Pancreas (tissue), 10 donors: ENCODE data around the gene NGDN. TPM values are rescaled to one million over a fixed set of nuclear protein-coding genes. Genes with fewer than 3 reads are reported as not detected.
A peak's percentile ranks its signal among the peaks of the same experiment; 100 is the strongest.

ENCODE experiments used
- ATAC-seq, 4 donors: fragments of 200-7000 bp; cut with Tn5 transposase; one replicate each; pipeline versions ENCODE4 v1.8.0 to v1.9.1; 2020; ENCODE audit warnings: mild to moderate bottlenecking in 4 of 4, moderate library complexity in 4 of 4
- DNase-seq, 6 donors: peaks; one replicate each; pipeline ENCODE4 v3.0.0-alpha.2; 2020
- FAIRE-seq: peaks from 2 replicates; lab custom pipeline; 2012; peaks lifted over from hg19 to GRCh38; lab: Jason Lieb, UNC
- H3K27ac ChIP-seq, 4 donors: fragments of 200-600 bp; sonication (generic); 1 replicate in 3 of 4; 2 replicates in 1 of 4; pipeline versions ENCODE4 v1.5.0 to v1.8.0; 2020
- H3K27me3 ChIP-seq, 4 donors: fragments of 200-600 bp; one replicate each; pipeline ENCODE4 v1.8.0; 2021
- H3K36me3 ChIP-seq, 3 donors: fragments of 200-600 bp; sonication (generic) in 1 of 3; one replicate each; pipeline versions ENCODE4 v1.5.0 to v1.8.0; 2020 to 2021
- H3K4me1 ChIP-seq, 3 donors: fragments of 200-600 bp; one replicate each; pipeline ENCODE4 v1.8.0; 2021
- H3K4me3 ChIP-seq, 4 donors: fragments of 200-600 bp; sonication (generic) in 2 of 4; one replicate each; pipeline versions ENCODE4 v1.5.0 to v1.8.0; 2020 to 2021
- H3K9me3 ChIP-seq, 4 donors: fragments of 200-600 bp; one replicate each; pipeline ENCODE4 v1.8.0; 2021
- CTCF ChIP-seq, 4 donors: fragments of 200-600 bp; sonication (generic) in 3 of 4; IDR thresholded peaks; one replicate each; pipeline versions ENCODE4 v1.5.0 to v1.8.0; 2021; ENCODE audit warnings: antibody characterized with exemption in 4 of 4
- WGBS, 2 donors: extraction: QIAGEN DNeasy Blood & Tissue Kit; methylation state at CpG; one replicate each; pipeline ENCODE4 v1.1.7; 2013; 5-methylcytosine and 5-hydroxymethylcytosine counted together
- intact Hi-C, 3 donors: fragments of 100-400 bp; cut with DNase I; formaldehyde crosslinking; loops; one replicate each; pipeline versions ENCODE4 v1.11.1 to v1.14.2; 2022
- polyA plus RNA-seq, 2 donors: library from polyadenylated mRNA; stranded (reverse); fragments of 200-250 nt; gene quantifications; one replicate each; pipeline ENCODE4 v1.2.3, GENCODE V29; 2013
- total RNA-seq, 6 donors: library from RNA; stranded (reverse); fragmentation: NEBNext Ultra II Directional in 4 of 6; extraction: Animal tissue kit (Norgen Biotek cat#: 25700) in 4 of 6; gene quantifications; one replicate each; pipeline versions ENCODE4 v1.2.1 to v1.2.4, GENCODE V29; 2021 to 2023
- donor health status: healthy with polysubstance abuse.
- donor health status: DM: no; HTN: no; CAD: no; lungs with moderate emphysema.
- donor health status: DM: no; HTN: no; CAD: no.
- donor health status: control.
- donor health status: control.
- donor health status: Bipolar disorder and iron deficiency.
- donor health status: DM: yes; HTN: yes; CAD: no.
- donor health status: DM: no; HTN: no; CAD: no.
- donor health status: DM: no; HTN: no; CAD: no.
- donor health status: DM: yes; HTN: yes; CAD: no.

Gene NGDN
- total and polyA plus RNA-seq, 8 donors = 9.8 to 33.7 (median 15.5) TPM

GRCh38 chr14:23481979-23482822 lies 12.7 kb downstream of the NGDN start:
- Histone ChIP-seq H3K9me3 (no peaks in the 10 kb centered on the region), H3K27me3 (no peaks in the 10 kb centered on the region), H3K27ac (no peak overlapping the region), H3K36me3 (peaks cover 0 to 8% (median 4%) of the 10 kb centered on the region in 3 donors), H3K4me1 (no peaks in the 10 kb centered on the region), H3K4me3 (no peak overlapping the region)
- TF ChIP-seq CTCF (IDR thresholded peaks at IDR 0.05) = no peak
- FAIRE-seq (no peak), DNase-seq (no peak), ATAC-seq (no peak)
- intact Hi-C loops = loop anchor here in 1 of 3 donors (5.0 kb wide), 1 partner anchor 80 kb away; no protein-coding TSS in a partner anchor
- WGBS, 2 donors = 73 to 75% methylated on average over 7 of the region's 7 CpGs

GRCh38 chr14:23482823-23483148 lies 13.3 kb downstream of the NGDN start:
- DNase-seq = no peak
- TF ChIP-seq CTCF (IDR thresholded peaks at IDR 0.05) = no peak
- H3K4me3 ChIP-seq = no peak overlapping the region
- no peak for ATAC-seq
- no peaks in the 10 kb centered on the region for H3K9me3 ChIP-seq
- peaks cover 0 to 2% (median 0%) of the 10 kb centered on the region in 3 donors for H3K36me3 ChIP-seq
- intact Hi-C loops = loop anchor here in 1 of 3 donors (5.0 kb wide), 1 partner anchor 80 kb away; no protein-coding TSS in a partner anchor
- no peaks in the 10 kb centered on the region for H3K27me3 ChIP-seq
- no peak for FAIRE-seq
- no peak overlapping the region for H3K27ac ChIP-seq
- H3K4me1 ChIP-seq = no peaks in the 10 kb centered on the region

- Histone ChIP-seq H3K27ac (no peak overlapping the region), H3K9me3 (no peaks in the 10 kb centered on the region), H3K27me3 (no peaks in the 10 kb centered on the region), H3K4me3 (no peak overlapping the region), H3K4me1 (no peaks in the 10 kb centered on the region), H3K36me3 (no peaks in the 10 kb centered on the region)
- 63 to 69% methylated on average over 9 of the region's 9 CpGs for WGBS, 2 donors
- DNase-seq = no peak
- ATAC-seq = peak in 1 of 4 donors; percentile 32
- intact Hi-C loops = loop anchor here in 1 of 3 donors (5.0 kb wide), 1 partner anchor 79 kb away; no protein-coding TSS in a partner anchor
- no peak for TF ChIP-seq CTCF (IDR thresholded peaks at IDR 0.05)
- FAIRE-seq = no peak
These were observed 13.8 kb downstream of the NGDN start for GRCh38 chr14:23483236-23483854.

- Histone ChIP-seq H3K4me1 (no peaks in the 10 kb centered on the region), H3K27me3 (no peaks in the 10 kb centered on the region), H3K9me3 (no peaks in the 10 kb centered on the region), H3K27ac (no peak overlapping the region), H3K36me3 (no peaks in the 10 kb centered on the region), H3K4me3 (no peak overlapping the region)
- intact Hi-C loops = no loop called here
- FAIRE-seq (no peak), ATAC-seq (no peak), DNase-seq (no peak)
- TF ChIP-seq CTCF (IDR thresholded peaks at IDR 0.05) = no peak
- WGBS, 2 donors = 90 to 91% methylated on average over 4 of the region's 4 CpGs
These were observed 15.8 kb downstream of the NGDN start for GRCh38 chr14:23485326-23485725.

GRCh38 chr14:23486036-23486435 lies 16.5 kb downstream of the NGDN start:
- WGBS, 2 donors = 82 to 88% methylated on average over 2 of the region's 2 CpGs
- Histone ChIP-seq H3K27me3 (no peaks in the 10 kb centered on the region), H3K27ac (no peak overlapping the region), H3K36me3 (no peaks in the 10 kb centered on the region), H3K4me3 (no peak overlapping the region), H3K4me1 (no peaks in the 10 kb centered on the region), H3K9me3 (no peaks in the 10 kb centered on the region)
- DNase-seq = no peak
- ATAC-seq = no peak
- no peak for FAIRE-seq
- intact Hi-C loops = no loop called here
- TF ChIP-seq CTCF (IDR thresholded peaks at IDR 0.05) = no peak
